Neutrophil (primary cell): Measurements from ENCODE around the gene SGSM1.

Experiments used
- H3K27ac ChIP-seq: fragments of 200-600 bp; sonication (generic); 2 replicates; pipeline ENCODE4 v1.5.1; 2016; ENCODE audit warnings: mild to moderate bottlenecking, moderate library complexity
- H3K27me3 ChIP-seq: fragments of 200-600 bp; sonication (generic); 2 replicates; pipeline ENCODE4 v1.6.0; 2016; ENCODE audit warnings: mild to moderate bottlenecking
- H3K36me3 ChIP-seq: fragments of 200-600 bp; sonication (generic); 2 replicates; pipeline ENCODE4 v1.5.1; 2017
- H3K4me1 ChIP-seq, 2 experiments: fragments of 200-600 bp in 1 of 2; sonication (generic) in 1 of 2; 1 replicate in 1 of 2; 2 replicates in 1 of 2; pipeline versions ENCODE4 v1.5.1 to v1.6.1; 2013 to 2016; ENCODE audit warnings: low read depth in 1 of 2, low read length in 1 of 2, mild to moderate bottlenecking in 1 of 2, moderate library complexity in 1 of 2; ENCODE audit not compliant: control insufficient read depth in 1 of 2, insufficient read depth in 1 of 2
- H3K4me3 ChIP-seq, 2 experiments: fragments of 200-600 bp in 1 of 2; sonication (generic) in 1 of 2; 1 replicate in 1 of 2; 2 replicates in 1 of 2; pipeline ENCODE4 v1.5.1; 2013 to 2016; ENCODE audit warnings: low read depth in 1 of 2, low read length in 1 of 2, mild to moderate bottlenecking in 1 of 2, moderate library complexity in 1 of 2
- H3K9me3 ChIP-seq: fragments of 200-600 bp; sonication (generic); 2 replicates; pipeline ENCODE4 v1.5.1; 2016
- CTCF ChIP-seq: fragments of 200-600 bp; sonication (generic); IDR thresholded peaks from 2 replicates; pipeline ENCODE4 v1.5.1; 2016; ENCODE audit warnings: antibody characterized with exemption

Gene SGSM1

GRCh38 chr22:24855794-24856193 is 49.8 kb downstream of the SGSM1 start:
- Histone ChIP-seq H3K27me3 (no peaks in the 10 kb centered on the region), H3K27ac (no peak overlapping the region), H3K4me3 (no peak overlapping the region), H3K4me1 (no peaks in the 10 kb centered on the region), H3K36me3 (no peaks in the 10 kb centered on the region), H3K9me3 (no peaks in the 10 kb centered on the region)
- no peak for TF ChIP-seq CTCF

GRCh38 chr22:24857576-24857975 is 51.6 kb downstream of the SGSM1 start:
- Histone ChIP-seq H3K27me3 (no peaks in the 10 kb centered on the region), H3K4me3 (no peak overlapping the region)

GRCh38 chr22:24859587-24859986 is 53.6 kb downstream of the SGSM1 start:
- no peak for TF ChIP-seq CTCF

More at GRCh38 chr22:24857576-24857975, 51.6 kb downstream of the SGSM1 start:
- Histone ChIP-seq H3K36me3 (no peaks in the 10 kb centered on the region), H3K4me1 (no peaks in the 10 kb centered on the region), H3K27ac (no peak overlapping the region), H3K9me3 (no peaks in the 10 kb centered on the region)
- no peak for TF ChIP-seq CTCF

GRCh38 chr22:24865508-24865907 is 59.5 kb downstream of the SGSM1 start:
- Histone ChIP-seq H3K27ac (no peak overlapping the region), H3K27me3 (no peaks in the 10 kb centered on the region), H3K36me3 (no peaks in the 10 kb centered on the region), H3K4me1 (no peaks in the 10 kb centered on the region), H3K4me3 (no peak overlapping the region), H3K9me3 (no peaks in the 10 kb centered on the region)
- no peak for TF ChIP-seq CTCF

More at GRCh38 chr22:24859587-24859986, 53.6 kb downstream of the SGSM1 start:
- no peaks in the 10 kb centered on the region for H3K9me3 ChIP-seq
- H3K27ac ChIP-seq: no peak overlapping the region
- H3K27me3 ChIP-seq: no peaks in the 10 kb centered on the region
- no peak overlapping the region for H3K4me3 ChIP-seq
- no peaks in the 10 kb centered on the region for H3K4me1 ChIP-seq
- H3K36me3 ChIP-seq: no peaks in the 10 kb centered on the region

GRCh38 chr22:24867323-24868022 is 61.5 kb downstream of the SGSM1 start:
- no peaks in the 10 kb centered on the region for H3K36me3 ChIP-seq
- TF ChIP-seq CTCF: no peak
- H3K27ac ChIP-seq: no peak overlapping the region
- no peaks in the 10 kb centered on the region for H3K9me3 ChIP-seq
- H3K27me3 ChIP-seq: no peaks in the 10 kb centered on the region
- no peaks in the 10 kb centered on the region for H3K4me1 ChIP-seq
- H3K4me3 ChIP-seq: no peak overlapping the region
